ENCODE results near the gene LRP8. TPM values are rescaled to one million over a fixed set of nuclear protein-coding genes. Genes with fewer than 3 reads are reported as not detected.

The LRP8 gene
- total and polyA plus RNA-seq, 2 of the 4 experiments (the other 2 are of a cell fraction): 12.0 to 12.1 TPM

DNA sequence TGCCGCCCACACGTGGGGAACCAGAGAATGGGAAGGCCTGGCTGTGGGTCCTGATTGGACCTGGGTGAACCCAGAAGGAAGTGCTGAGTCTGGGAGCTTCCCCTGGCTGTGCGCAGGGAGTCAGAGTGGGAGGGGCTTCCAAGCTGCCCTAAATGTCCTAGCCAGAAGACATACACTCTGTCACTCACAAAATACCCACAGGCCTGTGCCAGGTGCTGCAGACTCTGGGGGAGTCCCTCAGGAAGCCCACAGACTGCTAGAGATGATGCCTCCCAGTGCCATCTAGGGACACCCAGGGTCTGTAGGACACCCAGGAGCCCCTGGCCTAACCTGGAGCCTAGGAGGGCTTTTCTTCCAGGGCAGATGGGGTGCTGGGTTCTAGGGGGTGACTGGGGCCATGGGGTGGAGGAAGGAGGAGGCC lies 33.7 kb upstream of the LRP8 start:
- Histone ChIP-seq H3K27ac (ENCODE audit: insufficient read depth, low read length) (no peak overlapping the region), H2BK120ac (ENCODE audit: low read depth, low read length) (no peak overlapping the region), H3K4me2 (ENCODE audit: low read depth, low read length) (no peak overlapping the region), H3K79me1 (ENCODE audit: low read depth in 1 of 2, low read length in 2 of 2) (no peaks in the 10 kb centered on the region), H3K18ac (ENCODE audit: low read depth, low read length) (no peak overlapping the region), H4K5ac (ENCODE audit: low read depth, low read length) (no peak overlapping the region), H3K4me3 (ENCODE audit: insufficient read depth, low read depth, low read length) (no peak overlapping the region), H3K56ac (ENCODE audit: extremely low read depth, insufficient read depth, low read length) (no peak overlapping the region), H3K23ac (ENCODE audit: low read depth, low read length) (no peak overlapping the region), H3K9me1 (ENCODE audit: insufficient read depth, low read length) (no peaks in the 10 kb centered on the region), H3K9me3 (ENCODE audit: control insufficient read depth, insufficient read depth, low read length) (peaks cover 7% of the 10 kb centered on the region; the same call in 1 of the 2 replicates), H3K9ac (ENCODE audit: low read depth, low read length) (no peak overlapping the region), H4K8ac (ENCODE audit: low read depth in 2 of 2, low read length in 2 of 2) (no peak overlapping the region), H2AK5ac (ENCODE audit: low read depth, low read length) (no peak overlapping the region), H3K36me3 (ENCODE audit: control insufficient read depth, insufficient read depth, low read length) (no peaks in the 10 kb centered on the region), H2BK5ac (ENCODE audit: low read depth, low read length, poor library complexity, severe bottlenecking) (no peak overlapping the region), H3K14ac (replicated peaks; ENCODE audit: low read depth, low read length) (no peak overlapping the region), H2BK15ac (ENCODE audit: low read depth, low read length) (no peak overlapping the region), H2AFZ (replicated peaks; ENCODE audit: low read length, poor library complexity) (no peak overlapping the region), H4K91ac (ENCODE audit: insufficient read depth, low read depth, low read length) (no peak overlapping the region), H3K4ac (ENCODE audit: low read depth, low read length) (no peak overlapping the region), H3K4me1 (ENCODE audit: control insufficient read depth, insufficient read depth, low read length) (no peaks in the 10 kb centered on the region), H3K27me3 (ENCODE audit: control insufficient read depth, insufficient read depth, low read length) (peaks cover 37% of the 10 kb centered on the region), H4K20me1 (ENCODE audit: insufficient read depth, low read length) (no peaks in the 10 kb centered on the region; the same call in 1 of the 2 replicates), H2AK9ac (replicated peaks; ENCODE audit: low read depth, low read length, poor library complexity) (no peak overlapping the region), H2BK20ac (ENCODE audit: low read depth, low read length) (no peak overlapping the region)
- no peak for ATAC-seq (ENCODE audit: low read depth)
- TF ChIP-seq CEBPB (IDR thresholded peaks at IDR 0.05; ENCODE audit: low read depth, low read length) (no peak), RAD21 (IDR thresholded peaks at IDR 0.05; ENCODE audit: low read length) (no peak), MAZ (IDR thresholded peaks at IDR 0.05; ENCODE audit: borderline replicate concordance, low read depth, low read length) (no peak), POLR2A (IDR thresholded peaks at IDR 0.05; ENCODE audit: low read depth, low read length) (no peak), SMC3 (IDR thresholded peaks at IDR 0.05; ENCODE audit: low read depth, low read length) (no peak), BHLHE40 (IDR thresholded peaks at IDR 0.05; ENCODE audit: low read depth, low read length) (no peak), MXI1 (IDR thresholded peaks at IDR 0.05; ENCODE audit: borderline replicate concordance, low read depth, low read length) (no peak), NFE2L2 (IDR thresholded peaks at IDR 0.05; ENCODE audit: low read depth, low read length) (no peak), FOS (IDR thresholded peaks at IDR 0.05; ENCODE audit: low read depth, low read length) (no peak), RCOR1 (IDR thresholded peaks at IDR 0.05; ENCODE audit: insufficient replicate concordance, low read length) (no peak), CHD1 (IDR thresholded peaks at IDR 0.05; ENCODE audit: low read depth, low read length) (no peak), MAFK (IDR thresholded peaks at IDR 0.05; ENCODE audit: low read depth, low read length) (no peak), RFX5 (IDR thresholded peaks at IDR 0.05; ENCODE audit: low read depth, low read length) (no peak)
- TF ChIP-seq, protein P1, sequence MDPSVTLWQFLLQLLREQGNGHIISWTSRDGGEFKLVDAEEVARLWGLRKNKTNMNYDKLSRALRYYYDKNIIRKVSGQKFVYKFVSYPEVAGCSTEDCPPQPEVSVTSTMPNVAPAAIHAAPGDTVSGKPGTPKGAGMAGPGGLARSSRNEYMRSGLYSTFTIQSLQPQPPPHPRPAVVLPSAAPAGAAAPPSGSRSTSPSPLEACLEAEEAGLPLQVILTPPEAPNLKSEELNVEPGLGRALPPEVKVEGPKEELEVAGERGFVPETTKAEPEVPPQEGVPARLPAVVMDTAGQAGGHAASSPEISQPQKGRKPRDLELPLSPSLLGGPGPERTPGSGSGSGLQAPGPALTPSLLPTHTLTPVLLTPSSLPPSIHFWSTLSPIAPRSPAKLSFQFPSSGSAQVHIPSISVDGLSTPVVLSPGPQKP (IDR thresholded peaks at IDR 0.05; ENCODE audit: borderline replicate concordance, low read depth, low read length): no peak
- TF ChIP-seq, protein P2, sequence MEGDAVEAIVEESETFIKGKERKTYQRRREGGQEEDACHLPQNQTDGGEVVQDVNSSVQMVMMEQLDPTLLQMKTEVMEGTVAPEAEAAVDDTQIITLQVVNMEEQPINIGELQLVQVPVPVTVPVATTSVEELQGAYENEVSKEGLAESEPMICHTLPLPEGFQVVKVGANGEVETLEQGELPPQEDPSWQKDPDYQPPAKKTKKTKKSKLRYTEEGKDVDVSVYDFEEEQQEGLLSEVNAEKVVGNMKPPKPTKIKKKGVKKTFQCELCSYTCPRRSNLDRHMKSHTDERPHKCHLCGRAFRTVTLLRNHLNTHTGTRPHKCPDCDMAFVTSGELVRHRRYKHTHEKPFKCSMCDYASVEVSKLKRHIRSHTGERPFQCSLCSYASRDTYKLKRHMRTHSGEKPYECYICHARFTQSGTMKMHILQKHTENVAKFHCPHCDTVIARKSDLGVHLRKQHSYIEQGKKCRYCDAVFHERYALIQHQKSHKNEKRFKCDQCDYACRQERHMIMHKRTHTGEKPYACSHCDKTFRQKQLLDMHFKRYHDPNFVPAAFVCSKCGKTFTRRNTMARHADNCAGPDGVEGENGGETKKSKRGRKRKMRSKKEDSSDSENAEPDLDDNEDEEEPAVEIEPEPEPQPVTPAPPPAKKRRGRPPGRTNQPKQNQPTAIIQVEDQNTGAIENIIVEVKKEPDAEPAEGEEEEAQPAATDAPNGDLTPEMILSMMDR (conservative IDR thresholded peaks at IDR 0.05; ENCODE audit: low read depth, low read length): no peak
- CTCF ChIA-PET: no interaction called here
- intact Hi-C loops (cut with micrococcal nuclease) (no loop called here), in situ Hi-C loops (cut with MboI; ENCODE audit: low sequenced_read_pairs) (no loop called here), dilution Hi-C loops (cut with HindIII; ENCODE audit: low sequenced_read_pairs, unreplicated experiment) (no loop called here)
- DNase-seq: no peak
- no TSS peak for BruUV-seq (replicated peaks)
- no CpG with 5 or more reads among the region's 3 CpGs for WGBS, 2 experiments (ENCODE audit: extremely low coverage in 2 of 2, insufficient read length in 1 of 2)
- POLR2A ChIA-PET (ENCODE audit: unreplicated experiment): no interaction called here

Data from IMR-90 (cell line).